ENCODE data around the gene SRRD.

GRCh38 chr22:26457661-26458272, 25.9 kb upstream of the SRRD start:
- TF ChIP-seq SUZ12 (IDR thresholded peaks at IDR 0.05; ENCODE audit: extremely low read depth, insufficient read depth, insufficient read length) (no peak), ZNF274 (IDR thresholded peaks at IDR 0.05; ENCODE audit: low read depth, low read length) (no peak), YY1 (IDR thresholded peaks at IDR 0.05; ENCODE audit: insufficient read depth, insufficient read length) (no peak)

All from NT2/D1 (cell line).